HUES6 (cell line): Measurements from ENCODE around the gene INPP5D.
"Not testable (repeated sequence)": the region's sequence is repeated elsewhere in the genome, so short reads cannot be mapped to it uniquely, and the experiment has no call there.

Experiments used
- H3K27ac ChIP-seq: 2 replicates; pipeline ENCODE4 v1.7.0; 2013; ENCODE audit warnings: low read depth, mild to moderate bottlenecking, low read length, inconsistent platforms
- H3K27me3 ChIP-seq: 2 replicates; pipeline ENCODE4 v1.6.1; 2013; ENCODE audit warnings: low read length; ENCODE audit not compliant: control insufficient read depth, insufficient read depth
- H3K36me3 ChIP-seq: 2 replicates; pipeline ENCODE4 v1.6.1; 2013; ENCODE audit warnings: low read length; ENCODE audit not compliant: control insufficient read depth, insufficient read depth
- H3K4me1 ChIP-seq: 2 replicates; pipeline ENCODE4 v1.6.1; 2013; ENCODE audit warnings: low read length; ENCODE audit not compliant: control insufficient read depth, insufficient read depth
- H3K4me3 ChIP-seq: 2 replicates; pipeline ENCODE4 v1.5.1; 2013; ENCODE audit warnings: low read depth, low read length
- H3K9ac ChIP-seq: one replicate; pipeline ENCODE4 v1.6.1; 2013; ENCODE audit warnings: mild to moderate bottlenecking, low read length
- H3K9me3 ChIP-seq: 2 replicates; pipeline ENCODE4 v1.6.1; 2013; ENCODE audit warnings: low read depth, low read length; ENCODE audit not compliant: control insufficient read depth, insufficient read depth

INPP5D gene

DNA sequence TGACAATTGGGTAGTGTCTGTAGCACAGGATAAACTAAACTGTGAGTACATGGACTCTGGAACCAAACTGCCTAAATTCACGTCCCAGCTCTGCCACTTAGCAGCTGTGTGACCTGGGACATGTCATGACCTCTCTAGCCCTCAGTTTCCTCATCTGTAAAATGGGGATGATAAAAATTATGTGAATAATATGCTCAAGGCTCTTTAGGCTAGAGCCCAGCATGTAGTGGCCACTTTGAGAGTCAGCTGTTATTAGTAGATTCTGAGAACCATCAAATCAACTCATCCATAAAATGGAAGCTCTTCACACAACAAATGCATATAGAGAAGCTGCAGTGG lies 87.7 kb downstream of the INPP5D start:
- Histone ChIP-seq H3K27ac (no peak overlapping the region), H3K36me3 (peaks cover 22% of the 10 kb centered on the region), H3K27me3 (no peaks in the 10 kb centered on the region), H3K4me1 (peaks cover 2% of the 10 kb centered on the region; the same call in 1 of the 2 replicates), H3K9me3 (peaks cover 6% of the 10 kb centered on the region; the same call in 1 of the 2 replicates), H3K4me3 (no peak overlapping the region), H3K9ac (no peak overlapping the region)

DNA sequence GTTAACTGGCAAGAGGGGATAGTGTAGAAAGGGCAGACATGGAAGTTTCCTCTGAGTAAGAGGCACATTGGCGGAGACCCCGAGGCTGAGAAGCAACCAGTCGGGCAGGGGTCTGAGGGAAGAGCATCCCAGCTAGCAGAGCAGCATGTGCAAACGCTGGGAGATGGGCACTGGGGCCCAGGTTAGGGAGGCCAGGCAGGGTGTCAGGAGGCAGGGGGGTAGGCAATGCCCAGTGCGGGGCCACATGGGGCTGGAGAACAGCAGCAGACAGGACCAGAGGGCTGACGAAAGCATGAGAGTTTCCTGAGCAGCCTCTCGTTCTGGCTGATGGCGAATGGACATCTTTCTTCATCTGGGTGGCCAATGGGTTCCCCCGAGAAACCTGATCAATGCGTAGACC lies 88.2 kb downstream of the INPP5D start:
- no peaks in the 10 kb centered on the region for H3K27me3 ChIP-seq
- H3K9me3 ChIP-seq = peaks cover 6% of the 10 kb centered on the region; the same call in 1 of the 2 replicates
- H3K9ac ChIP-seq = no peak overlapping the region

GRCh38 chr2:233152541-233152940 lies 92.4 kb downstream of the INPP5D start:
- no peak overlapping the region for H3K4me3 ChIP-seq
- H3K36me3 ChIP-seq = peaks cover 8% of the 10 kb centered on the region
- no peak overlapping the region for H3K27ac ChIP-seq
- no peaks in the 10 kb centered on the region for H3K4me1 ChIP-seq
- no peaks in the 10 kb centered on the region for H3K9me3 ChIP-seq
- H3K27me3 ChIP-seq = no peaks in the 10 kb centered on the region
- no peak overlapping the region for H3K9ac ChIP-seq

More for the DNA sequence above, 88.2 kb downstream of the INPP5D start:
- H3K27ac ChIP-seq = no peak overlapping the region
- H3K4me1 ChIP-seq = no peaks in the 10 kb centered on the region
- no peak overlapping the region for H3K4me3 ChIP-seq
- H3K36me3 ChIP-seq = peaks cover 22% of the 10 kb centered on the region

DNA sequence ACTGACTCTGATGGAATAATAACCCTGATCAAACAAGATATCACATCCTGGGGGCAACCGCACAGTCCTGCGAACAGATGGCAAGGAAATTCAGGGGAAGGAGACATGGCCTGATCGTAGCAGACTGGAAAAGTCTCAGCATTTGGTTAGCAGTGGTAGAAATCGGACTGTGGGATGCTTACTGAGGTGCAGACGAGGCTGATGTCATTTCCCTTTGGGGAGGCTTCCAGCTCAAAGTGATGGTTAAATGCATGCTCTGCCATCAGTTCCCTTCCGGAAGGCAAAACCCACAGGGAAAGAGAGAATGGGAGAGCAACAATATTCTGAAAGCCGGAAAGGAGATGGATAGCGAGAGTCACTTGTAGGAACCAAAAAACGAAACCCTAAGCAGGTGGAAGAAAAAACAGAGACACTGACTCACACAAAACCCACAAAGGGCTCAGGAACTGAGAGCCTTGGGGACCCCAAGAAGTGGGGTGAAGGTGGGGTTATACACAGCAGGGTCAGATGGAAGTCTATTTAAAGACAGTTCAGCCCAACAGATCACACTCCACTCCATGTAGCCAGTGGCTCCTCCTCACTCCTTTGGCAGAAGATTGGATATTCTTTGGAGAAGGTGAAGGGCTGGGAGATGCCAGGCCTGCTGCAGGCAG lies 93.1 kb downstream of the INPP5D start:
- H3K27ac ChIP-seq = no peak overlapping the region
- no peak overlapping the region for H3K4me3 ChIP-seq
- H3K27me3 ChIP-seq = no peaks in the 10 kb centered on the region
- no peak overlapping the region for H3K9ac ChIP-seq
- H3K4me1 ChIP-seq = no peaks in the 10 kb centered on the region
- no peaks in the 10 kb centered on the region for H3K9me3 ChIP-seq
- peaks cover 6% of the 10 kb centered on the region; the same call in 1 of the 2 replicates for H3K36me3 ChIP-seq

- Histone ChIP-seq H3K4me3 (no peak overlapping the region), H3K27ac (no peak overlapping the region), H3K36me3 (peaks cover 2% of the 10 kb centered on the region; the same call in 1 of the 2 replicates), H3K9ac (no peak overlapping the region), H3K9me3 (no peaks in the 10 kb centered on the region), H3K27me3 (no peaks in the 10 kb centered on the region), H3K4me1 (no peaks in the 10 kb centered on the region)
These were observed 95.9 kb downstream of the INPP5D start for GRCh38 chr2:233156001-233156400.

GRCh38 chr2:233156461-233156860 lies 96.3 kb downstream of the INPP5D start:
- H3K27ac ChIP-seq, H3K9me3 ChIP-seq, H3K36me3 ChIP-seq, H3K9ac ChIP-seq, H3K4me3 ChIP-seq, H3K27me3 ChIP-seq, H3K4me1 ChIP-seq: not testable (repeated sequence)

- no peak overlapping the region for H3K4me3 ChIP-seq
- no peaks in the 10 kb centered on the region for H3K27me3 ChIP-seq
- H3K36me3 ChIP-seq = peaks cover 7% of the 10 kb centered on the region
- H3K4me1 ChIP-seq = peaks cover 31% of the 10 kb centered on the region; the same call in 1 of the 2 replicates
- no peak overlapping the region for H3K9ac ChIP-seq
- no peak overlapping the region for H3K27ac ChIP-seq
- no peaks in the 10 kb centered on the region for H3K9me3 ChIP-seq
These were observed 101.6 kb downstream of the INPP5D start for GRCh38 chr2:233161730-233162129.

DNA sequence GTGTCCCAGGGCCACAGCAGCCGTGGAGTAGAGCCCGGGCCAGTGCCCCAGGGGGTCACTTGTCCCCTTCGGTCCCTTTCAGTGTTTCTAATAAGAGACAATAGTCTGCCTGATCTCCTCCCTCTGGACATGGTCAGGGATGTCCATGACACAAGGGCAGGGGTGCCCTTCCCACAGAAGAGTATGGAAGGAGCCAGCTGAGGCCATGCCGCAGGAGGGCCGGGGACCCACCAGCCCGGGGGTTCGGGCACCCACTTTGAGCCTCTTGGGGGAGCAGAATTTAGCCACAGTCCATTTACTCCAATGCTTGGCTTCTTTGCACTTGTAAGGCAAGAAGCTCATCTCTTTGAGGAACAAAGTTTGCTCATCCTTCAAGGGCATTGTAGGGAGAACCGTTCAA lies 102.6 kb downstream of the INPP5D start:
- Histone ChIP-seq H3K27ac (no peak overlapping the region), H3K9ac (no peak overlapping the region), H3K27me3 (no peaks in the 10 kb centered on the region), H3K36me3 (peaks cover 7% of the 10 kb centered on the region), H3K4me1 (peaks cover 31% of the 10 kb centered on the region; the same call in 1 of the 2 replicates), H3K9me3 (no peaks in the 10 kb centered on the region), H3K4me3 (no peak overlapping the region)

GRCh38 chr2:233163486-233164103 lies 103.5 kb downstream of the INPP5D start:
- no peaks in the 10 kb centered on the region for H3K9me3 ChIP-seq
- H3K9ac ChIP-seq = no peak overlapping the region
- H3K4me1 ChIP-seq = peaks cover 37% of the 10 kb centered on the region
- no peaks in the 10 kb centered on the region for H3K27me3 ChIP-seq
- H3K27ac ChIP-seq = no peak overlapping the region
- no peak overlapping the region for H3K4me3 ChIP-seq
- H3K36me3 ChIP-seq = peaks cover 4% of the 10 kb centered on the region

DNA sequence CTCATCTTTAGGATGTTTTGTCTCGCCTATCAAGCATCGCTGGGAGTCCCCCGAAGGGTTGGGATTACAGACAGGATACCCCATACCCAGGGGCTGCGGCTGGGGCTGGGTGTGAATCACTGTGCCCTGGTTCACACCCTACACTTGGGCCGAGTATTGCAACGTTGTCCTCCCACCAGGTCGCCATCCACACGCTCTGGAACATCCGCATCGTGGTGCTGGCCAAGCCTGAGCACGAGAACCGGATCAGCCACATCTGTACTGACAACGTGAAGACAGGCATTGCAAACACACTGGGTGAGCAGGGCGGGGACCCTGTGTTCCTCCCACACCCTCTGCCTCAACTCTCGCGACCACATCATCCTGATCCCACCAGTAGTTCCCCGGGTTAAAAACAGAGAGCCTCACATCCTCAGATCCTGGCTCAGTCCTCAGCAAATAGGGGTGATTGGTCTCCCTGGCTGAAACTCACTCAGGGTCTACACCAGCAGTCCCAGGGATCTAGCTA lies 104.0 kb downstream of the INPP5D start:
- Histone ChIP-seq H3K27me3 (no peaks in the 10 kb centered on the region), H3K9me3 (no peaks in the 10 kb centered on the region), H3K36me3 (peaks cover 4% of the 10 kb centered on the region), H3K9ac (no peak overlapping the region), H3K4me3 (no peak overlapping the region), H3K27ac (no peak overlapping the region), H3K4me1 (peaks cover 43% of the 10 kb centered on the region)

GRCh38 chr2:233164967-233165366 lies 104.8 kb downstream of the INPP5D start:
- Histone ChIP-seq H3K4me1 (peaks cover 46% of the 10 kb centered on the region), H3K9me3 (no peaks in the 10 kb centered on the region), H3K4me3 (no peak overlapping the region), H3K27me3 (no peaks in the 10 kb centered on the region), H3K9ac (peak overlapping the region; percentile 5), H3K27ac (no peak overlapping the region), H3K36me3 (peaks cover 8% of the 10 kb centered on the region)
